Activated CD4-positive, CD25-positive, alpha-beta regulatory T cell treated with anti-CD3 and anti-CD28 coated beads, Interleukin-2, amount 50 U/mL, for 24 hours (primary cell): ENCODE data around the gene MYO15A.

Experiments used
- ATAC-seq, 2 donors: fragments of 150-1000 bp; cut with Tn5 transposase; one replicate each; pipeline ENCODE4 v1.10.0; 2021; ENCODE audit warnings: mild to moderate bottlenecking in 1 of 2, moderate library complexity in 1 of 2

Gene MYO15A

DNA sequence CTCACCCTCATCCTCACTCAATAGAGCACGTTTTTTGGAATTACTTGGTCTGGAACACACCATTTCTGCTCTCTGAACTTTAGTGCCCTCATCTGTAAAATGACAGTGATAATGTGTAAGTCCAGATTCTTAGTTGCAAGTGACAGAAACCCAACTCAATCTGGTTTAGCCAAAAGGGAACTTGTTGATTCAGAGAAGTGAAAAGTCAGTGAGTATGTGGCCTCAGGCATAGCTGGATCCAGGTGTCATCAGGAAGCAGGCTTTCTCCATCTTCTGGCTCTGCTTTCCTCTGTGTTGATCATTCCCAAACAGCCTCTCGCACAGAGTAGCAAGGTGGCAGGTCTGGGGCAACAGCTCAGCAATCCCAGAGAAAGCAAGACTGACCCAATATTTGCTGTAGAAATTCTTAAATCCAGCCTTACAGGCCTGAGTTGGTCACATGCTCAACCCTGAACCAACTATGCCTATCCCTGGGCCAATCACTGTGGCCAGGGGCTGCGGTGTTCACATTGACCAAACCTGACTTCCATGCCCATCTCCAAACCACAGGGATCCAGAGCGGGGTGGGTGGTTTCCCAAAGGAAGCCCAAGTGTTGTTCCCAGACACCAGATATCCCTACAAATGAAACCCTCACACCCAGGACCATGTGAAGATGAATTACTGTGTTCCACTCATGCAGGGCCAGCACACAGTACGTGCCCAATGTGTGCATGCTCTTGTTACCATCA, 51.7 kb downstream of the MYO15A start:
- no peak for ATAC-seq

GRCh38 chr17:18161207-18162145, 52.9 kb downstream of the MYO15A start:
- ATAC-seq = no peak

DNA sequence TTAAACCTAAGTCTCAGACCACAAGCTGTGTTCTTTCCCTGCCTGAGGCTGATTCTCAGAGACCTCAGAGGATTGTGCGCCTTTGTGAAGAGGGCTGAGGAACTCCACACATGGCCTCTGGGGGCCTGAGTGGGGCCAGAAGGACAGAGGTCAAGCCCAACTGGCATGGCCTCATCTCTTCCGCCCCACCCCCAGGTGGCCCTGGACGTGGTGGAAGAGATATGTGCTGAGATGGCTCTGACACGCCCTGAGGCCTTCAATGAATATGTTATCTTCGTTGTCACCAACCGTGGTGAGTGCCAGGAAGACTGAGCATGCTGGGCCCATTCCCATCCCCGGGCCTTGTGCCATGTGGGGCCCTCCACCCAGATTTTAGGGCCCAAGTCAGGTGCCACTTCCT, 55.0 kb downstream of the MYO15A start:
- no peak for ATAC-seq

DNA sequence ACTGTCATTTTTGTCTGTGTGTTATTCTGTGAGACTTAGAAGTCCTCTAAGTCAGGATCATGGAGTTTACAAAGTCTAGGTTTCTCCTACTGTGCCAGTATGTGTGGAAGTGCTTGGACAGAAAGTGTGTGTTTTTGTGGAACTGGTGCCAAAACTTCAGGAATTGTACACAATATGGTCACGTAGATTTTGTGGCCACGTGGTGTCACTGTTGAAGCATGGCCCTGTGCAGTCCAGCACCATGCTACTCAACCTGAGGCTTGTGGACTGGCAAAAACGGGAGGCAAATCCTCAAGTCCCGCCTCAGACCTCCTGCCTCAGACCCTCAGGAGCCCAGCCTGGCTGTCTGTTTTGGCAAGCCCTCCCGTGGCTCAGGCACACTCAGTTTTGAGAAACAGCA, 58.3 kb downstream of the MYO15A start:
- ATAC-seq = no peak

- no peak for ATAC-seq
These were observed 58.9 kb downstream of the MYO15A start for GRCh38 chr17:18167421-18167820.

DNA sequence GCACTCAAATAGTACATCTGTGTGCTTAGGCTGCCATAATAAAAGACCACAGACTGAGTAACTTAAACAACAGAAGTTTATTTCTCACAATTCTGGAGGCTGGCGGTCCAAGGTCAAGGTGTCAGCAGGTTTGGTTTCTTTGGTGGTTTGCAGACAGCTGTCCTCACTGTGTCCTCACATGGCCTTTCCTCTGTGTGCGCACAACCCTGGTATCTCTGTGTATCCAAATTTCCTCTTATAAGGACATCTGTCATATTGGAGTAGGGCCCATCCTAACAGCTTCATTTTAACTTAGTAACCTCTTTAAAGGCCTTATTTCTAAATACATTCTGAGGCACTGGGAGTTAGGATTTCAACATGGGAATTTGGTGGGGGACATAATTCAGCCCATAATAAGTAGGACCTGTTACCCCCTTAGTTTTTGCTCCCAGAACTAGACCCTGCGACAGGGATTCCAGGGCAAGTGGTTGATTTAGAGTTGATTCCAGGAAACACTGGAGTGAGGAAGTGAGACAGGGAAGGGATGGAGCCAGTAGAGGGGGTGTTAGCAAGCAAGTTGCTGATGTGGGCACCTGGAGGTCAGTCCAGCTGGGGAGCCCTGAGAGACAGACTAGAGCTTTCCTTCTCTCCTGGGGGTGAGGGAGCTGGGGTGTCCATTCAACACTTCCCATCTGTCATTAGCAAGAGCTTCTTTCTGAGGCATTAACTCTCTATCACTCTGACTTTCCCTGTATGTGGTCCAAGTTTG, 64.1 kb downstream of the MYO15A start:
- no peak for ATAC-seq

DNA sequence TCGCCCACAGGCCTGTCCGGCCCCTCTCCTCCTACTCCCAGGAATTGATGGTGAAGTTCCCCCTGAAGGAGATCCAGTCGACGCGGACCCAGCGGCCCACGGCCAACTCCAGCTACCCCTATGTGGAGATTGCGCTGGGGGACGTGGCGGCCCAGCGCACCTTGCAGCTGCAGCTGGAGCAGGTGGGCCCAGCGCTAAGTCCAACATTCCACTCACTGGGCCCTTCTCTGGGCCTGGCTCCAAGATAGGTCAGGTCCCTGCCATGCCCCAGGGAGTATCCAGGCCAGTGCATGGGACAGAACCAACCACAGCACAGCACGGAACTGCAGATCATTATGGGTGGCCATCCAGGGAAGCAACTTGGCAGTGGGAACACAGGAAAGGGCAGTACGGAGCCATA, 65.2 kb downstream of the MYO15A start:
- no peak for ATAC-seq

DNA sequence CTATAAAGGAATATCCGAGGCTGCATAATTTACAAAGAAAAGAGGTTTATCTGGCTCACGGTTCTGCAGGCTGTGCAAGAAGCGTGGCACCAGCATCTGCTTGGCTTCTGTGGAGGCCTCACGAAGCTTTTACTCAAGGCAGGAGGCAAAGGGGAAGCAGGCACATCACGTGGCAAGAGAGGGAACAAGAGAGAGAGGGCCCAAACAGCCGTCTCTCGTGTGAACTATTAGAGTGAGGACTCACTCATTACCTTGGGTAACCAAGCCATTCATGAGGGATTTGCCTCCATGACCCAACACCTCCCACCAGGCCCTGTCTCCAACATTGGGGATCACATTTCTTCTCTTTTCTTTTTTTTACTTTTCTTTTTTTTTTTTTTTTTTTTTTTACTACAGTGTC, 67.6 kb downstream of the MYO15A start:
- no peak for ATAC-seq

GRCh38 chr17:18177133-18177532, 68.6 kb downstream of the MYO15A start:
- no peak for ATAC-seq

DNA sequence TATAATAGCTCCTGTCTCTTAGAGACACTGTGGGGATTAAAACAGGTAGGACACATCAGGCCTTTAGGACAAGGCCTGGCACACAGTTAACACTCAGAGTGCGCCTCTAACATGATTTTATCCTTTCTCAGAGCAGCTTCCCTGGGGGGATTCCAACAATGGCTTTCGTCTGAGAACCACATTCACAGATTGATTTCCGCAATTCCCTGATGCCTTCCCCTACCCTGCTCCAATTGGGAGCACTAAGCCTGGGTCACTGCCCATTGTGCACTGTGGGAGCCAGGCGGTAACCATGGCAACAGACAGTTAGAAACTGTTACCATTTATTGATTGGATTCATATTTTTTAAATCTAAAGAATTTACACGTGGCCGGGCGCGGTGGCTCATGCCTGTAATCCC, 69.2 kb downstream of the MYO15A start:
- no peak for ATAC-seq

- no peak for ATAC-seq
These were observed 70.6 kb downstream of the MYO15A start for GRCh38 chr17:18179196-18179595.

DNA sequence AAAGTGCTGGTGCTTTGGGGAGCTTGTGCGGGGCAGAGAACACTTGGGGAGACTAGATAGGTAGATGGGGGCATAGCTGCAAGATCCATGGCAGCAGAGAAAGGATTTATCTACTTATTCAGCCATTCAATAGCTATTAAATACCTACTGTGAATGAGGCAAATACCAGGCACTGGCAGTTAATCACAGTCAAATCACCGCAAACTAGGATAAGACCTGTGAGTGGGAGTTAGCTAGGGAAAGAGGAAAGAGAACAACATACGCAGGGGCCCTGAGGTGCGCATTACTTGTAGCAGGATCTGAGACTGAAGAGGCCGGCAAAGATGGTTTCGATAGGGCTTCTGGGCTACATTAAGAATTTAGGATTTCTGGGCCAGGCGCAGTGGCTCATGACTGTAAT, 71.2 kb downstream of the MYO15A start:
- no peak for ATAC-seq

- ATAC-seq = no peak
These were observed 72.8 kb downstream of the MYO15A start for GRCh38 chr17:18181358-18181757.

DNA sequence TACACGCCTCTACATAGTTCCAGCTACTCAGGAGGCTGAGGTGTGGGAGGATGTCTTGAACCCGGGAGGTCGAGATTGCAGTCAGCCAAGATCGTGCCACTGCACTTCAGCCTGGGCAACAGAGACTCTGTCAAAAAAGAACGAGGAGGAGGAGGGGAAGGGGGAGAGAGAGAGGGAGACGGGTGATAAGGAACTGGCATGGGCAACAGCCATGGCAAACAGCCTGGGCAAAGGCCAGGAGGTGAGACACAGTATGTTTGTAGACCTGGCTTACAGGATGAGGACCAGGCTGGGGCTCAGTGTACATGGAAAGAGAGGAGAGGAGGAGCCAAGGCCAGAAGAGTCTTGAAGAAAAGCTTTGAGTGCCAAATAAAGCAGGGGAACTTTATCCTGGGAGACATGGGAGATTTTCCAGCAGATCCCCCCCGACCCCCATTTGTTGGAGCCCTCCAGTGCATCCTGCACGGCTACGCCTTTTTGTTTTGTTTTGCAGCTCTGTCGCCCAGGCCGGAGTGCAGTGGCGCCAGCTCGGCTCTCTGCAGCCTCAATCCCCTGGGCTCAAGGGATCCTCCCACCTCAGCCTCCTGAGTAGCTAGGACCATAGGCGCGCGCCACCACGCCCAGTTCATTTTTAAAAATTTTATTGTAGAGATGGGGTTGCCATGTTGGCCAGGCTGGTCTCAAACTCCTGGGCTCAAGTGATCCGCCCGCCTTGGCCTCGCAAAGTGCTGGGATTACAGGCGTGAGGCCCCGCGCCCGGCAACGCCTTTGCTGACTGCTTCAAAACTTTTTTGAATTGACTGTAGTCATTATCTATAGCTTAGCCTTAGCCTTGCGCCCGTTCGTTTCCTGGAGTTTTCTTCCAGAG, 73.8 kb downstream of the MYO15A start:
- ATAC-seq = no peak

GRCh38 chr17:18182978-18183333, 74.4 kb downstream of the MYO15A start:
- peak; percentile 46 to 50 for ATAC-seq

DNA sequence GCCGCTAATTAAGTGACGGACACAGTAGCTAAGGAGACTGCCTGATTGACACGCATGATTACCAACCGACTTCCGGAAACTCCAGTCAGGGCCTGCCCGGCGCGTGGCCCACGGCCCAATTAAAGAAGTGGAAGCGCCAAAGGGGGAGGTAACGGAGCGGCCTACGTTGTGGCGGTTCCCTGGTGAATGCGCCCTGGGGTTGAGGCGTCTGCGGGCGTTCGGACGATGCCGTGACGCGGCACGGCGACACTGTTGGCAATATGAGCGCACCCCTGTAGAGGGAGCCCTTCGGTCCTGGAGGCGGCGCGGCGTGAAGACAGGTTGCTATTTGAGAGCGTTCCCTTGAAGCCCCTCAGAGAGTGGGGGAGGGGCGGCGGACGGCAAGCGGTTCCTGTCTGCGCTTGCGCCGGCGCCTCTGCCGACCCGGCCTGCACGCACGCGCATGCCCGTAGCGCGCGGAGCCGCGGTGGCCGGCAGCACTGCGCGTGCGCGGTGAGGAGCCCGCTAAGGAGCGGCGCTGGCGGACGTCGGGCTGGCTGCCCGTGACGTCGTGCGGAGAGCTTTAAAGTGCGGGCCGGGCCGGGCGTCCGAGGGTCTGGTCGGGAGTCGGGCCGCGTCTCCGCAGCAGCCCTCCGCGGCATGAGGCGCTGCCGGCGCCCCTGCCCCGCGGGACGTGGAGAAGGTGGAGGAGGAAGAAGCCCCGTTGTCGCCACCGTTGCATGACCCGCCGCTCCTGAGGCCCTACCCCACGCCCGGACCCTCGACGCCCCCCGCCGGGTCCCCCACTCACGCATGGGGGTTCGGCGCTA, 75.0 kb downstream of the MYO15A start, which contains the start of gene ALKBH5:
ALKBH5 (plus strand) TSS at position 495 of the 809 bp plus-strand sequence. CDS start 416 bp downstream, outside the sequence.
- ATAC-seq = peak; percentile 88 to 89

GRCh38 chr17:18184143-18185031, 75.8 kb downstream of the MYO15A start:
- peak in 1 of 2 donors; percentile 3 for ATAC-seq

GRCh38 chr17:18185391-18185790, 76.8 kb downstream of the MYO15A start:
- no peak for ATAC-seq

- ATAC-seq = no peak
These were observed 77.5 kb downstream of the MYO15A start for GRCh38 chr17:18185832-18186626.
